GM12878 (cell line): ENCODE measurements around the gene TOPAZ1. TPM values are rescaled to one million over a fixed set of nuclear protein-coding genes. Genes with fewer than 3 reads are reported as not detected.

Experiments used
- polyA plus RNA-seq, 11 experiments: library from polyadenylated mRNA; depleted of rRNA in 4 of 11; unstranded in 6 of 11; stranded (reverse) in 5 of 11; fragments of >200 nt; fragmentation: Nextera tagmentation in 4 of 11; fragmentation: Illumina TruSeq in 1 of 11; extraction: Ambion mirVana in 4 of 11; extraction: Trizol in 1 of 11; gene quantifications; 1 replicate in 1 of 11; 2 replicates in 10 of 11; pipeline versions ENCODE4 v1.2.1 to v1.2.3, GENCODE V29; 2011 to 2016; ENCODE audit warnings: inconsistent platforms in 2 of 11, missing spikeins in 2 of 11, low read depth in 1 of 11
- total RNA-seq, 4 experiments: library from RNA; depleted of rRNA in 3 of 4; stranded (reverse); fragments of >200 nt in 3 of 4; fragmentation: Illumina TruSeq in 1 of 4; extraction: Trizol in 1 of 4; gene quantifications; 2 replicates each; pipeline versions ENCODE4 v1.2.1 to v1.2.3, GENCODE V29; 2013 to 2021

TOPAZ1 gene
- total and polyA plus RNA-seq, 10 of the 15 experiments (the other 5 are each of a cell fraction or from before 2014, with no cell fraction given), result 0.02 TPM; not detected in 9

Other genes with a start within 250 kb of the TOPAZ1 start
- 15.5 and 18.1 TPM in 2 replicates for gene TCAIM, start 96.9 kb downstream of the TOPAZ1 start, total RNA-seq (2014; rRNA removed)
- 18.8 and 20.6 TPM in 2 replicates for gene TCAIM, start 96.9 kb downstream of the TOPAZ1 start, total RNA-seq (2014; rRNA removed; fragmentation: Illumina TruSeq; extraction: Trizol)
- gene TCAIM, start 96.9 kb downstream of the TOPAZ1 start, total RNA-seq (2021), result 11.2 and 15.1 TPM in 2 replicates
- gene TCAIM, start 96.9 kb downstream of the TOPAZ1 start, polyA plus RNA-seq (2011; rRNA removed), result 22.9 and 36.3 TPM in 2 replicates
- 16.9 and 22.4 TPM in 2 replicates for gene TCAIM, start 96.9 kb downstream of the TOPAZ1 start, polyA plus RNA-seq (2014; fragmentation: Illumina TruSeq; extraction: Trizol)
- gene TCAIM, start 96.9 kb downstream of the TOPAZ1 start, polyA plus RNA-seq (2014; fragmentation: Nextera tagmentation; extraction: Ambion mirVana), result 10 to 100 TPM; 16.1 to 19.0 TPM
- gene TCAIM, start 96.9 kb downstream of the TOPAZ1 start, polyA plus RNA-seq (2014; rRNA removed), result 9.2 and 14.5 TPM in 2 replicates
- gene TCAIM, start 96.9 kb downstream of the TOPAZ1 start, polyA plus RNA-seq (2016; fragmentation: Nextera tagmentation; extraction: Ambion mirVana), result 10 to 100 TPM; 21.2 to 21.8 TPM
- 4.9 and 5.4 TPM in 2 replicates for gene ZNF445, start 235.8 kb downstream of the TOPAZ1 start, total RNA-seq (2014; rRNA removed)
- 7.6 and 9.0 TPM in 2 replicates for gene ZNF445, start 235.8 kb downstream of the TOPAZ1 start, total RNA-seq (2014; rRNA removed; fragmentation: Illumina TruSeq; extraction: Trizol)
- 14.4 and 15.5 TPM in 2 replicates for gene ZNF445, start 235.8 kb downstream of the TOPAZ1 start, total RNA-seq (2021)
- gene ZNF445, start 235.8 kb downstream of the TOPAZ1 start, polyA plus RNA-seq (2011; rRNA removed), result 5.7 and 6.2 TPM in 2 replicates
- 7.2 and 8.6 TPM in 2 replicates for gene ZNF445, start 235.8 kb downstream of the TOPAZ1 start, polyA plus RNA-seq (2014; fragmentation: Illumina TruSeq; extraction: Trizol)
- under 1 TPM; 0.80 to 0.85 TPM for gene ZNF445, start 235.8 kb downstream of the TOPAZ1 start, polyA plus RNA-seq (2014; fragmentation: Nextera tagmentation; extraction: Ambion mirVana)
- 7.2 and 8.0 TPM in 2 replicates for gene ZNF445, start 235.8 kb downstream of the TOPAZ1 start, polyA plus RNA-seq (2014; rRNA removed)
- gene ZNF445, start 235.8 kb downstream of the TOPAZ1 start, polyA plus RNA-seq (2016; fragmentation: Nextera tagmentation; extraction: Ambion mirVana), result 1 to 10 TPM; 3.5 to 4.4 TPM